Stimulated activated naive CD4-positive, alpha-beta T cell (primary cell): ENCODE results near the gene RUNX1.

Experiments
- DNase-seq, 6 experiments: peaks; one replicate each; lab custom pipeline; 2025; lab: John Stamatoyannopoulos, UW

Gene RUNX1

GRCh38 chr21:34899302-34899701 lies 149.8 kb downstream of the RUNX1 start:
- no peak for DNase-seq

GRCh38 chr21:34897828-34898227 lies 151.3 kb downstream of the RUNX1 start:
- no peak for DNase-seq

GRCh38 chr21:34894401-34894800 lies 154.7 kb downstream of the RUNX1 start:
- DNase-seq: no peak

GRCh38 chr21:34892209-34892608 lies 156.9 kb downstream of the RUNX1 start:
- DNase-seq: peak in 1 of 6 experiments; percentile 10

GRCh38 chr21:34891613-34891943 lies 157.5 kb downstream of the RUNX1 start:
- no peak for DNase-seq

- DNase-seq: peak in 3 of 6 experiments; percentile 24 to 61 (median 38)
Observed at GRCh38 chr21:34890724-34891612, 158.1 kb downstream of the RUNX1 start.

- DNase-seq: no peak
Observed at GRCh38 chr21:34890470-34890723, 158.7 kb downstream of the RUNX1 start.

- DNase-seq: peak; percentile 39 to 80 (median 68)
Observed at GRCh38 chr21:34889676-34890469, 159.2 kb downstream of the RUNX1 start.

- DNase-seq: peak in 4 of 6 experiments; percentile 31 to 64 (median 56)
Observed at GRCh38 chr21:34889320-34889675, 159.8 kb downstream of the RUNX1 start.

- DNase-seq: peak; percentile 51 to 73 (median 60)
Observed at GRCh38 chr21:34888569-34889319, 160.4 kb downstream of the RUNX1 start.

GRCh38 chr21:34887725-34888568 lies 161.2 kb downstream of the RUNX1 start:
- DNase-seq: peak; percentile 69 to 80 (median 75)

- peak in 1 of 6 experiments; percentile 40 for DNase-seq
Observed at GRCh38 chr21:34887105-34887442, 162.0 kb downstream of the RUNX1 start.

GRCh38 chr21:34886240-34887104 lies 162.6 kb downstream of the RUNX1 start:
- peak in 3 of 6 experiments; percentile 20 to 56 (median 36) for DNase-seq

- DNase-seq: no peak
Observed at GRCh38 chr21:34885626-34886239, 163.4 kb downstream of the RUNX1 start.

- DNase-seq: no peak
Observed at GRCh38 chr21:34885125-34885524, 164.0 kb downstream of the RUNX1 start.

GRCh38 chr21:34884346-34884929 lies 164.7 kb downstream of the RUNX1 start:
- no peak for DNase-seq

GRCh38 chr21:34883491-34884271 lies 165.4 kb downstream of the RUNX1 start:
- no peak for DNase-seq

- no peak for DNase-seq
Observed at GRCh38 chr21:34882719-34883131, 166.4 kb downstream of the RUNX1 start.

- no peak for DNase-seq
Observed at GRCh38 chr21:34881839-34882371, 167.2 kb downstream of the RUNX1 start.
